Endodermal cell (in vitro differentiated cells): ENCODE measurements around the gene ERAS. TPM values are rescaled to one million over a fixed set of nuclear protein-coding genes. Genes with fewer than 3 reads are reported as not detected.
"Not testable (repeated sequence)": the region's sequence is repeated elsewhere in the genome, so short reads cannot be mapped to it uniquely, and the experiment has no call there.

Experiments
- DNase-seq: peaks from one replicate; pipeline ENCODE4 v3.0.0-alpha.2; 2017
- H3K27ac ChIP-seq: 2 replicates; pipeline ENCODE4 v1.5.1; 2013; ENCODE audit warnings: mild to moderate bottlenecking, low read depth, low read length, moderate library complexity
- H3K27me3 ChIP-seq: 2 replicates; pipeline ENCODE4 v1.6.1; 2013; ENCODE audit warnings: mild to moderate bottlenecking, low read length, moderate library complexity; ENCODE audit not compliant: insufficient read depth, control insufficient read depth, poor library complexity, severe bottlenecking
- H3K36me3 ChIP-seq: 2 replicates; pipeline ENCODE4 v1.7.0; 2013; ENCODE audit warnings: mild to moderate bottlenecking, low read length, moderate library complexity; ENCODE audit not compliant: control insufficient read depth, insufficient read depth
- H3K4me1 ChIP-seq: one replicate; pipeline ENCODE4 v1.7.0; 2013; ENCODE audit warnings: low read length; ENCODE audit not compliant: control insufficient read depth, insufficient read depth
- H3K4me3 ChIP-seq: 2 replicates; pipeline ENCODE4 v1.5.1; 2013; ENCODE audit warnings: mild to moderate bottlenecking, low read length, moderate library complexity
- H3K9ac ChIP-seq: 2 replicates; pipeline ENCODE4 v1.6.1; 2013; ENCODE audit warnings: mild to moderate bottlenecking, low read length, moderate library complexity; ENCODE audit not compliant: poor library complexity, severe bottlenecking; ENCODE audit errors: extremely low read depth
- H3K9me3 ChIP-seq: 2 replicates; pipeline ENCODE4 v1.6.1; 2013; ENCODE audit warnings: mild to moderate bottlenecking, low read length, moderate library complexity; ENCODE audit not compliant: control insufficient read depth
- H3K27ac Mint-ChIP-seq: 2 replicates; pipeline ENCODE4 v1.8.0; 2020; ENCODE audit warnings: mixed read lengths
- H3K27me3 Mint-ChIP-seq: 2 replicates; pipeline ENCODE4 v1.8.0; 2021; ENCODE audit warnings: mild to moderate bottlenecking, mixed read lengths; ENCODE audit not compliant: insufficient read depth
- H3K36me3 Mint-ChIP-seq: 2 replicates; pipeline ENCODE4 v1.8.0; 2020; ENCODE audit warnings: low read depth, mixed read lengths
- H3K4me1 Mint-ChIP-seq: 2 replicates; pipeline ENCODE4 v1.8.0; 2020; ENCODE audit warnings: mixed read lengths
- H3K4me3 Mint-ChIP-seq: 2 replicates; pipeline ENCODE4 v1.8.0; 2020; ENCODE audit warnings: mild to moderate bottlenecking, moderate library complexity, mixed read lengths
- H3K9me3 Mint-ChIP-seq: 2 replicates; pipeline ENCODE4 v1.8.0; 2020; ENCODE audit warnings: mild to moderate bottlenecking, mixed read lengths
- WGBS, 2 experiments: methylation state at CpG; one replicate each; pipeline versions ENCODE4 v1.1.5 to v1.1.7; 2013; ENCODE audit warnings: missing lambda C conversion rate in 2 of 2, mixed read lengths in 1 of 2; ENCODE audit not compliant: insufficient coverage in 1 of 2, insufficient read length in 1 of 2; 5-methylcytosine and 5-hydroxymethylcytosine counted together
- total RNA-seq, 2 donors: library from RNA; stranded (reverse); fragmentation: NEBNext Ultra II Directional in 1 of 2; extraction: Animal tissue kit (Norgen Biotek cat#: 25700) in 1 of 2; gene quantifications; 2 replicates in 1 of 2; 3 replicates in 1 of 2; pipeline ENCODE4 v1.2.1, GENCODE V29; 2021
- TF ChIP-seq, protein P1 (sequence below): fragments of 200-600 bp; sonication (generic); conservative IDR thresholded peaks from 2 replicates; pipeline ENCODE4 v1.5.0; 2021; ENCODE audit warnings: antibody characterized with exemption, mild to moderate bottlenecking

The ERAS gene
- total RNA-seq, 2 donors from 2014 or later, result not detected

DNA sequence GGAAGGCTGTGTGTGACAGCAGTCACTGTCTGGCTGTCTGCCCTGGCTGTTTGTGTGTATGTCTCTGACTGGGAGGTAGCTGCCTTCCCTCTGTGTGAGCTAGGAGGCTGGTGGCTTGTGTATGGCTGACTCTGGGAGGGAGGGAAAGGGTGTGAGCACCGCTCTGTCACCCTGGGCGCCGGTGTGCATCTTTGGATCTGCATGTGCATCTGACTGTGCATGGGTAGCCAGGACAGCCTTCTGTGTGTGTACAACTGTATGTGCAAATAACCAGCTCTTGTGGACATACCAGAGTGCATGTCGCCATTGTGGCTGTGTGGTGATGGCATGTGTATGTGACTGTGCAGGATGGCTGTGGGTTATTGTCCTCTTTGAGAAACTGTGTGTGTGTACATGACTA is 7.4 kb upstream of the ERAS start:
- Mint-ChIP-seq H3K27ac (no peak overlapping the region), H3K27me3 (no peaks in the 10 kb centered on the region), H3K4me3 (no peak overlapping the region), H3K9me3 (peaks cover 59% of the 10 kb centered on the region), H3K36me3 (peaks cover 26% of the 10 kb centered on the region), H3K4me1 (no peaks in the 10 kb centered on the region)
- TF ChIP-seq, protein P1, sequence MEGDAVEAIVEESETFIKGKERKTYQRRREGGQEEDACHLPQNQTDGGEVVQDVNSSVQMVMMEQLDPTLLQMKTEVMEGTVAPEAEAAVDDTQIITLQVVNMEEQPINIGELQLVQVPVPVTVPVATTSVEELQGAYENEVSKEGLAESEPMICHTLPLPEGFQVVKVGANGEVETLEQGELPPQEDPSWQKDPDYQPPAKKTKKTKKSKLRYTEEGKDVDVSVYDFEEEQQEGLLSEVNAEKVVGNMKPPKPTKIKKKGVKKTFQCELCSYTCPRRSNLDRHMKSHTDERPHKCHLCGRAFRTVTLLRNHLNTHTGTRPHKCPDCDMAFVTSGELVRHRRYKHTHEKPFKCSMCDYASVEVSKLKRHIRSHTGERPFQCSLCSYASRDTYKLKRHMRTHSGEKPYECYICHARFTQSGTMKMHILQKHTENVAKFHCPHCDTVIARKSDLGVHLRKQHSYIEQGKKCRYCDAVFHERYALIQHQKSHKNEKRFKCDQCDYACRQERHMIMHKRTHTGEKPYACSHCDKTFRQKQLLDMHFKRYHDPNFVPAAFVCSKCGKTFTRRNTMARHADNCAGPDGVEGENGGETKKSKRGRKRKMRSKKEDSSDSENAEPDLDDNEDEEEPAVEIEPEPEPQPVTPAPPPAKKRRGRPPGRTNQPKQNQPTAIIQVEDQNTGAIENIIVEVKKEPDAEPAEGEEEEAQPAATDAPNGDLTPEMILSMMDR, result no peak
- H3K9me3 ChIP-seq, result no peaks in the 10 kb centered on the region
- no peak overlapping the region for H3K4me3 ChIP-seq
- no peaks in the 10 kb centered on the region for H3K4me1 ChIP-seq
- H3K27ac ChIP-seq, result no peak overlapping the region
- H3K36me3 ChIP-seq, result no peaks in the 10 kb centered on the region
- DNase-seq, result no peak
- 95% methylated on average over 4 of the region's 4 CpGs; no CpG with 5 or more reads in 1 of the 2 experiments for WGBS, 2 experiments
- H3K27me3 ChIP-seq, result no peaks in the 10 kb centered on the region
- no peak overlapping the region for H3K9ac ChIP-seq

DNA sequence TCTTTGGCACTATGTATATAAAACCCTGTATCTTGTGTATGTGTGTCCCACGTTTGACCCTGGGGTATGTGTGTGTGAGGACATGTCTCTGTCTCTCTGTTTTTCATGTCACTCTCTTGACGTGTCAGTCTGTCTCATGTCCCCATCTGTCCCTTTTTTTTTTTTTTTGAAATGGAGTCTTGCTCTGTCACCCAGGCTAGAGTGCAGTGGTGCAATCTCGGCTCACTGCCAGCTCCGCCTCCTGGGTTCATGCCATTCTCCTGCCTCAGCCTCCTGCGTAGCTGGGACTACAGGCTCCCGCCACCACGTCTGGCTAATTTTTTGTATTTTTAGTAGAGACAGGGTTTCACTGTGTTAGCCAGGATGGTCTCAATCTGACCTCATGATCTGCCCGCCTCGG is 6.9 kb upstream of the ERAS start:
- DNase-seq, H3K27me3 ChIP-seq, H3K27ac ChIP-seq, H3K4me3 ChIP-seq, H3K4me1 ChIP-seq, H3K4me1 Mint-ChIP-seq, H3K27me3 Mint-ChIP-seq, H3K9me3 ChIP-seq, H3K4me3 Mint-ChIP-seq, H3K36me3 ChIP-seq, H3K27ac Mint-ChIP-seq, H3K9ac ChIP-seq: not testable (repeated sequence)
- Mint-ChIP-seq H3K36me3 (peaks cover 30% of the 10 kb centered on the region), H3K9me3 (peaks cover 59% of the 10 kb centered on the region)
- 97 to 100% methylated on average over 2 to 8 of the region's 9 CpGs for WGBS, 2 experiments

DNA sequence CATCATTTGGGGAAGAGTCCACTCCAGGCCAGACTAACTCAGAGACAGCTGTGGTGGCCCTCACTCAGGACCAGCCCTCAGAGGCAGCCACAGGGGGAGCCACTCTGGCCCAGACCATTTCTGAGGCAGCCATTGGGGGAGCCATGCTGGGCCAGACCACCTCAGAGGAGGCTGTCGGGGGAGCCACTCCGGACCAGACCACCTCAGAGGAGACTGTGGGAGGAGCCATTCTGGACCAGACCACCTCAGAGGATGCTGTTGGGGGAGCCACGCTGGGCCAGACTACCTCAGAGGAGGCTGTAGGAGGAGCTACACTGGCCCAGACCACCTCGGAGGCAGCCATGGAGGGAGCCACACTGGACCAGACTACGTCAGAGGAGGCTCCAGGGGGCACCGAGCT is 3.3 kb upstream of the ERAS start:
- Histone ChIP-seq H3K27ac (no peak overlapping the region), H3K4me3 (no peak overlapping the region), H3K4me1 (no peaks in the 10 kb centered on the region), H3K9ac (no peak overlapping the region), H3K27me3 (no peaks in the 10 kb centered on the region), H3K9me3 (no peaks in the 10 kb centered on the region), H3K36me3 (no peaks in the 10 kb centered on the region)
- TF ChIP-seq, protein P1, result no peak
- peak; percentile 49 for DNase-seq
- 86% methylated on average over 6 of the region's 6 CpGs; no CpG with 5 or more reads in 1 of the 2 experiments for WGBS, 2 experiments
- Mint-ChIP-seq H3K4me3 (no peak overlapping the region), H3K4me1 (no peaks in the 10 kb centered on the region), H3K27ac (no peak overlapping the region), H3K27me3 (peaks cover 10% of the 10 kb centered on the region), H3K9me3 (peaks cover 65% of the 10 kb centered on the region), H3K36me3 (peaks cover 49% of the 10 kb centered on the region)

DNA sequence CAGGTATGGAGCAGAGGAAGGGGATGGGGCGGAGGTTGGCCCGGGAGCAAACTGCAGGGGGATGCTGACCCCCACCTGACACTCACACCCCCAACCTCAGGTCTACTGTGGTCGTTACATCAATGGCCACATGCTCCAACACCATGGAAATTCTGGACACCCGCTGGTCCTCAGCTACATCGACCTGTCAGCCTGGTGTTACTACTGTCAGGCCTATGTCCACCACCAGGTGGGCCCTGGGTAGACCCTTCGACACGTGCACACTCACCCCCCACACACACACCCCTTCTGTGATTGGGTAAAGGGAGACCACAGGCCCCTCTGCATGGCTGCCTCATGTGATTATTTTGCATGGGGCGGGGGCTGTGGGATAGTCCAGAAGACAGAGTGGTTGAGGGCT is 2.2 kb upstream of the ERAS start:
- Mint-ChIP-seq H3K27me3 (peaks cover 16% of the 10 kb centered on the region), H3K4me3 (no peak overlapping the region), H3K4me1 (no peaks in the 10 kb centered on the region), H3K27ac (no peak overlapping the region), H3K9me3 (peaks cover 68% of the 10 kb centered on the region), H3K36me3 (peaks cover 49% of the 10 kb centered on the region)
- no peak overlapping the region for H3K4me3 ChIP-seq
- H3K9me3 ChIP-seq, result no peaks in the 10 kb centered on the region
- no peaks in the 10 kb centered on the region for H3K27me3 ChIP-seq
- TF ChIP-seq, protein P1, result no peak
- no peaks in the 10 kb centered on the region for H3K4me1 ChIP-seq
- no peaks in the 10 kb centered on the region for H3K36me3 ChIP-seq
- 95% methylated on average over 4 of the region's 8 CpGs; no CpG with 5 or more reads in 1 of the 2 experiments for WGBS, 2 experiments
- H3K9ac ChIP-seq, result no peak overlapping the region
- DNase-seq, result no peak
- H3K27ac ChIP-seq, result no peak overlapping the region
